Measurements from ENCODE around the gene FST. TPM values are rescaled to one million over a fixed set of nuclear protein-coding genes. Genes with fewer than 3 reads are reported as not detected.

Gene FST
- total RNA-seq, 1 experiment from 2014 or later, result 0.99 TPM

GRCh38 chr5:53515988-53516387, 35.6 kb downstream of the FST start:
- DNase-seq (ENCODE audit: low read depth), result peak; percentile 10

GRCh38 chr5:53520813-53521212, 40.4 kb downstream of the FST start:
- no peak for DNase-seq (ENCODE audit: low read depth)

Other genes starting within 250 kb of the FST start
- gene NDUFS4, start 80.0 kb downstream of the FST start, total RNA-seq (2014; rRNA removed; shearing (Covaris generic)), result 120 and 126 TPM in 2 replicates

All from M059J (cell line).